Measurements from ENCODE around the gene ENTPD6.

Gene ENTPD6

DNA sequence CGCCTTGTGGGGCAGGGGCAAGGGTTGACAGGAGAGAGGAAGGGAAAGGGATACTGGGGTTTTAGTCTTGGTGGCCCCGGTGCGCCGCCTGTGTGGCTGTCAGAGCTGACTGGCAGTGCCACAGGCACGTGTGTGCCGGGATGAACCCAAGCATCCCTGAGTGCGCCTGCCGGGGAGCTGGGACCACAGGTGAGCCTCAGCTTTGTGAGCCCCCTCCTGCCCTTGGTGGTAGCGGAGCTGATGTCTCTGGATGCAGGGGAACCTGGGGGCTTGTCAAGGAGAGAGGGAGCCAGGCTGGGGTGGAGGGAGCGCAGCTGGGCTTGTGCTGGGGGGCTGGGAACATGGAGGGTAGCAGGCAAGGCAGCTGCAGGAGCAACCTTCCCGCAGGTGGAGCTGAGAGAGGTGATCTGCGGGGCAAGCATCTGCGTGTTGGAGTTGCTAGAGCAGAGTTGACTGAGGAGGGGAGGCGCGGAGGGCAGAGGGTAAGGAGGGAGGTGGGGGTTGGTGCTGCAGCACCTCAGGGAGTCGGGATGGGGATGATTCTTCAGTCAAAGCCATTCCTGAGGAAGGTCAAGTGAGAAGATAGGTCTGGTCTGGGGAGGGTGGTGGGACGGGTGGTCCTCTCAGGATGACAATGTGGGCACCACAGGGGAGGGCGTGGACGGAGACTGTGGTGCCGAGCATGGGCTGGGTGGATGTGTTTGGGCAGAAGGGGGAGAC lies 80.5 kb downstream of the ENTPD6 start:
- Mint-ChIP-seq H3K4me3 (no peak overlapping the region), H3K4me1 (peaks cover 9% of the 10 kb centered on the region), H3K9me3 (no peaks in the 10 kb centered on the region), H3K27ac (peak overlapping the region in 1 of 2 donors; percentile 90), H3K27me3 (no peaks in the 10 kb centered on the region)
- peak; percentile 24 for ATAC-seq
- DNase-seq, result no peak
